CD4-positive, alpha-beta T cell (primary cell): ENCODE data around the gene SEMA5A. TPM values are rescaled to one million over a fixed set of nuclear protein-coding genes. Genes with fewer than 3 reads are reported as not detected.

ENCODE experiments used
- ATAC-seq: fragments of 200-7000 bp; cut with Tn5 transposase; one replicate; pipeline ENCODE4 v1.10.0; 2022; ENCODE audit warnings: mild to moderate bottlenecking; ENCODE audit not compliant: poor library complexity
- CTCF ChIA-PET: fragments of 350-600 bp; sonication (Branson Sonifier 250); formaldehyde crosslinking; loops from one replicate; lab custom pipeline; 2021; ENCODE audit warnings: antibody characterized with exemption, inconsistent platforms; lab: Charles Lee
- POLR2A ChIA-PET: fragments of 350-600 bp; sonication (Branson Sonifier 250); formaldehyde crosslinking; loops from one replicate; lab custom pipeline; 2021; ENCODE audit warnings: antibody characterized with exemption, inconsistent platforms; lab: Charles Lee
- DNase-seq, 14 experiments: peaks; one replicate each; pipeline ENCODE4 v3.0.0-alpha.2; 2013 to 2020; ENCODE audit warnings: mixed read lengths in 2 of 14
- H3K27ac ChIP-seq, 2 donors: one replicate each; pipeline versions ENCODE4 v1.5.1 to v1.7.0; 2013; ENCODE audit warnings: low read length in 2 of 2, low read depth in 1 of 2, mild to moderate bottlenecking in 1 of 2
- H3K27me3 ChIP-seq, 2 experiments: 1 replicate in 1 of 2; 2 replicates in 1 of 2; pipeline versions ENCODE4 v1.6.1 to v1.7.0; 2013; ENCODE audit warnings: low read length in 2 of 2, control low read depth in 1 of 2, mild to moderate bottlenecking in 1 of 2, moderate library complexity in 1 of 2; ENCODE audit not compliant: insufficient read depth in 2 of 2, control insufficient read depth in 1 of 2
- H3K36me3 ChIP-seq: one replicate; pipeline ENCODE4 v1.6.1; 2013; ENCODE audit warnings: low read length, control low read depth; ENCODE audit not compliant: insufficient read depth
- H3K4me1 ChIP-seq: one replicate; pipeline ENCODE4 v1.6.1; 2013; ENCODE audit warnings: low read length, control low read depth; ENCODE audit not compliant: insufficient read depth
- H3K4me3 ChIP-seq: one replicate; pipeline ENCODE4 v1.5.1; 2013; ENCODE audit warnings: mild to moderate bottlenecking, low read length, moderate library complexity
- H3K9me3 ChIP-seq, 2 experiments: 1 replicate in 1 of 2; 2 replicates in 1 of 2; pipeline versions ENCODE4 v1.6.1 to v1.7.0; 2013; ENCODE audit warnings: low read length in 2 of 2, mild to moderate bottlenecking in 2 of 2, control low read depth in 1 of 2, moderate library complexity in 1 of 2; ENCODE audit not compliant: control insufficient read depth in 1 of 2, insufficient read depth in 1 of 2
- H3K27ac Mint-ChIP-seq: one replicate; pipeline ENCODE4 v1.8.0; 2020; ENCODE audit warnings: mixed read lengths
- H3K27me3 Mint-ChIP-seq: one replicate; pipeline ENCODE4 v1.8.0; 2021; ENCODE audit warnings: mixed read lengths
- H3K36me3 Mint-ChIP-seq: one replicate; pipeline ENCODE4 v1.8.0; 2021; ENCODE audit warnings: low read depth, mixed read lengths
- H3K4me1 Mint-ChIP-seq: one replicate; pipeline ENCODE4 v1.8.0; 2021; ENCODE audit warnings: low read depth, mixed read lengths
- H3K4me3 Mint-ChIP-seq: one replicate; pipeline ENCODE4 v1.8.0; 2020; ENCODE audit warnings: mild to moderate bottlenecking, mixed read lengths
- H3K9me3 Mint-ChIP-seq: one replicate; pipeline ENCODE4 v1.8.0; 2020; ENCODE audit warnings: mixed read lengths
- CTCF ChIP-seq: fragments of 200-600 bp; IDR thresholded peaks from one replicate; pipeline ENCODE4 v1.8.0; 2022; ENCODE audit warnings: antibody characterized with exemption, mild to moderate bottlenecking
- intact Hi-C, 2 experiments: fragments of 100-400 bp; cut with DNase I in 1 of 2; cut with micrococcal nuclease in 1 of 2; formaldehyde crosslinking; loops; one replicate each; pipeline versions ENCODE4 v1.15.1 to v1.9.0; 2023 to 2025; cut with DNase I, micrococcal nuclease
- total RNA-seq, 174 experiments: library from RNA in 2 of 174; stranded (reverse) in 2 of 174; gene quantifications; one replicate each; pipeline ENCODE4 v1.2.3 and lab custom pipeline; 2021 to 2026

SEMA5A gene
- total RNA-seq, 2 experiments from 2014 or later = 2.0 to 2.9 TPM

- Histone ChIP-seq H3K9me3 (peaks cover 0 to 8% of the 10 kb centered on the region in 2 experiments), H3K27ac (no peak overlapping the region), H3K27me3 (no peaks in the 10 kb centered on the region), H3K36me3 (no peaks in the 10 kb centered on the region), H3K4me3 (no peak overlapping the region), H3K4me1 (no peaks in the 10 kb centered on the region)
- TF ChIP-seq CTCF = no peak
- Mint-ChIP-seq H3K4me1 (no peaks in the 10 kb centered on the region), H3K9me3 (no peaks in the 10 kb centered on the region), H3K4me3 (no peak overlapping the region), H3K27me3 (no peaks in the 10 kb centered on the region), H3K27ac (no peak overlapping the region), H3K36me3 (no peaks in the 10 kb centered on the region)
- CTCF ChIA-PET = no interaction called here
- no peak for DNase-seq
- intact Hi-C loops = no loop called here
- no peak for ATAC-seq
- POLR2A ChIA-PET = no interaction called here
These were observed 361.9 kb downstream of the SEMA5A start for GRCh38 chr5:9183992-9184391.

- Mint-ChIP-seq H3K4me3 (no peak overlapping the region), H3K9me3 (no peaks in the 10 kb centered on the region), H3K27me3 (no peaks in the 10 kb centered on the region), H3K36me3 (no peaks in the 10 kb centered on the region), H3K4me1 (no peaks in the 10 kb centered on the region), H3K27ac (no peak overlapping the region)
- no peak overlapping the region for H3K4me3 ChIP-seq
- ATAC-seq (no peak), DNase-seq (no peak)
- intact Hi-C loops = no loop called here
- no peaks in the 10 kb centered on the region for H3K36me3 ChIP-seq
- peaks cover 0 to 4% of the 10 kb centered on the region in 2 experiments for H3K9me3 ChIP-seq
- H3K27me3 ChIP-seq = no peaks in the 10 kb centered on the region
- no peaks in the 10 kb centered on the region for H3K4me1 ChIP-seq
- H3K27ac ChIP-seq = no peak overlapping the region
- POLR2A ChIA-PET = no interaction called here
- TF ChIP-seq CTCF = no peak
- CTCF ChIA-PET = no interaction called here
These were observed 362.8 kb downstream of the SEMA5A start for GRCh38 chr5:9182899-9183695.

- CTCF ChIA-PET = no interaction called here
These were observed 369.2 kb downstream of the SEMA5A start for GRCh38 chr5:9176641-9177040.

More at GRCh38 chr5:9176641-9177040, 369.2 kb downstream of the SEMA5A start:
- Mint-ChIP-seq H3K27me3 (no peaks in the 10 kb centered on the region), H3K27ac (no peak overlapping the region), H3K36me3 (no peaks in the 10 kb centered on the region), H3K9me3 (peaks cover 2% of the 10 kb centered on the region), H3K4me1 (no peaks in the 10 kb centered on the region), H3K4me3 (no peak overlapping the region)
- Histone ChIP-seq H3K27me3 (no peaks in the 10 kb centered on the region), H3K4me3 (no peak overlapping the region), H3K36me3 (no peaks in the 10 kb centered on the region), H3K4me1 (no peaks in the 10 kb centered on the region), H3K9me3 (peaks cover 0 to 9% of the 10 kb centered on the region in 2 experiments), H3K27ac (no peak overlapping the region)
- no peak for ATAC-seq
- TF ChIP-seq CTCF = no peak
- POLR2A ChIA-PET = no interaction called here
- no peak for DNase-seq
- intact Hi-C loops = no loop called here
